ENCODE results near the gene PALLD.
A peak's percentile ranks its signal among the peaks of the same experiment; 100 is the strongest.

Gene PALLD

GRCh38 chr4:168528131-168528949, 31.5 kb downstream of the PALLD start:
- DNase-seq = no peak

- no peak for DNase-seq
These were observed 32.4 kb downstream of the PALLD start for GRCh38 chr4:168529257-168529656.

- DNase-seq = no peak
These were observed 34.5 kb downstream of the PALLD start for GRCh38 chr4:168531305-168531704.

- no peak for DNase-seq
These were observed 37.7 kb downstream of the PALLD start for GRCh38 chr4:168534535-168534934.

- no peak for DNase-seq
These were observed 38.8 kb downstream of the PALLD start for GRCh38 chr4:168535689-168536088.

GRCh38 chr4:168536448-168536847, 39.6 kb downstream of the PALLD start:
- no peak for DNase-seq

GRCh38 chr4:168537086-168537485, 40.2 kb downstream of the PALLD start:
- no peak for DNase-seq

GRCh38 chr4:168537571-168537970, 40.7 kb downstream of the PALLD start:
- DNase-seq = no peak

- DNase-seq = no peak
These were observed 41.8 kb downstream of the PALLD start for GRCh38 chr4:168538632-168539031.

GRCh38 chr4:168540086-168540485, 43.2 kb downstream of the PALLD start:
- peak; percentile 44 for DNase-seq

GRCh38 chr4:168540503-168541265, 43.8 kb downstream of the PALLD start:
- DNase-seq = no peak

- no peak for DNase-seq
These were observed 44.6 kb downstream of the PALLD start for GRCh38 chr4:168541266-168541953.

- DNase-seq = no peak
These were observed 52.3 kb downstream of the PALLD start for GRCh38 chr4:168549143-168549542.

- no peak for DNase-seq
These were observed 53.4 kb downstream of the PALLD start for GRCh38 chr4:168550064-168550766.

GRCh38 chr4:168551211-168551610, 54.4 kb downstream of the PALLD start:
- no peak for DNase-seq

- DNase-seq = peak; percentile 23
These were observed 55.3 kb downstream of the PALLD start for GRCh38 chr4:168551945-168552695.

- DNase-seq = no peak
These were observed 57.0 kb downstream of the PALLD start for GRCh38 chr4:168553714-168554370.

- no peak for DNase-seq
These were observed 58.6 kb downstream of the PALLD start for GRCh38 chr4:168555437-168555836.

- DNase-seq = no peak
These were observed 60.8 kb downstream of the PALLD start for GRCh38 chr4:168557658-168558057.

- DNase-seq = no peak
These were observed 61.7 kb downstream of the PALLD start for GRCh38 chr4:168558599-168558998.
